OCI-LY3 (cell line): ENCODE results near the gene AGAP1.

Source experiments
- H2AFZ ChIP-seq: fragments of 200-600, 300-600 bp; shearing (Covaris generic); 2 replicates; pipeline ENCODE4 v1.6.0; 2014; ENCODE audit warnings: antibody characterized with exemption, low read depth, low read length
- H3K27ac ChIP-seq: fragments of 200-600, 300-600 bp; sonication (generic); 2 replicates; pipeline ENCODE4 v1.5.1; 2014; ENCODE audit warnings: mild to moderate bottlenecking, low read length, moderate library complexity, mixed read lengths
- H3K27me3 ChIP-seq: fragments of 200-600, 300-600 bp; sonication (generic); 2 replicates; pipeline ENCODE4 v1.6.1; 2014; ENCODE audit warnings: low read depth, low read length, mixed read lengths
- H3K36me3 ChIP-seq: fragments of 200-600, 300-600 bp; sonication (generic); replicated peaks from 2 replicates; pipeline ENCODE3; 2014; ENCODE audit warnings: low read depth, low read length, mixed read lengths
- H3K4me1 ChIP-seq: fragments of 300-600, 200-600 bp; sonication (generic); 2 replicates; pipeline ENCODE4 v1.6.1; 2014; ENCODE audit warnings: low read length, mixed read lengths
- H3K4me2 ChIP-seq: fragments of 200-600, 300-600 bp; sonication (generic); 2 replicates; pipeline ENCODE4 v1.6.1; 2014; ENCODE audit warnings: low read length, mixed read lengths
- H3K4me3 ChIP-seq: fragments of 300-600, 200-600 bp; sonication (generic); 2 replicates; pipeline ENCODE4 v1.5.1; 2014; ENCODE audit warnings: antibody characterized with exemption, mild to moderate bottlenecking, low read length, moderate library complexity
- H3K79me2 ChIP-seq: fragments of 300-600, 200-600 bp; shearing (Covaris generic); 2 replicates; pipeline ENCODE4 v1.6.1; 2014; ENCODE audit warnings: mild to moderate bottlenecking, low read length, mixed read lengths
- H3K9ac ChIP-seq: fragments of 300-600, 200-600 bp; shearing (Covaris generic); 2 replicates; pipeline ENCODE4 v1.6.0; 2014; ENCODE audit warnings: mild to moderate bottlenecking, low read length, moderate library complexity
- H3K9me3 ChIP-seq: fragments of 200-600, 300-600 bp; shearing (Covaris generic); 2 replicates; pipeline ENCODE4 v1.6.1; 2014; ENCODE audit warnings: low read length, mixed read lengths; ENCODE audit not compliant: insufficient read depth
- H4K20me1 ChIP-seq: fragments of 200-600, 300-600 bp; sonication (generic); 2 replicates; pipeline ENCODE4 v1.6.1; 2016; ENCODE audit warnings: low read length, mixed read lengths; ENCODE audit not compliant: insufficient read depth
- EZH2phosphoT487 ChIP-seq: fragments of 200-600 bp; shearing (Covaris generic); IDR thresholded peaks from 2 replicates; pipeline ENCODE4 v1.6.1; 2018; ENCODE audit warnings: antibody characterized with exemption, mixed run types, low read depth
- TF ChIP-seq, protein P1 (sequence below): fragments of 200-600, 300-600 bp; sonication (generic); IDR thresholded peaks from 2 replicates; pipeline ENCODE4 v1.5.1; 2014; ENCODE audit warnings: antibody characterized with exemption, low read length, low read depth

The AGAP1 gene

GRCh38 chr2:235550378-235550760 is 56.5 kb downstream of the AGAP1 start:
- no peaks in the 10 kb centered on the region for H3K27me3 ChIP-seq
- no peak overlapping the region for H3K9ac ChIP-seq
- H3K79me2 ChIP-seq: no peaks in the 10 kb centered on the region
- no peak overlapping the region for H3K4me2 ChIP-seq
- H3K4me3 ChIP-seq: no peak overlapping the region
- H3K36me3 ChIP-seq: no peaks in the 10 kb centered on the region
- H3K9me3 ChIP-seq: no peaks in the 10 kb centered on the region
- no peak overlapping the region for H2AFZ ChIP-seq
- TF ChIP-seq, protein P1, sequence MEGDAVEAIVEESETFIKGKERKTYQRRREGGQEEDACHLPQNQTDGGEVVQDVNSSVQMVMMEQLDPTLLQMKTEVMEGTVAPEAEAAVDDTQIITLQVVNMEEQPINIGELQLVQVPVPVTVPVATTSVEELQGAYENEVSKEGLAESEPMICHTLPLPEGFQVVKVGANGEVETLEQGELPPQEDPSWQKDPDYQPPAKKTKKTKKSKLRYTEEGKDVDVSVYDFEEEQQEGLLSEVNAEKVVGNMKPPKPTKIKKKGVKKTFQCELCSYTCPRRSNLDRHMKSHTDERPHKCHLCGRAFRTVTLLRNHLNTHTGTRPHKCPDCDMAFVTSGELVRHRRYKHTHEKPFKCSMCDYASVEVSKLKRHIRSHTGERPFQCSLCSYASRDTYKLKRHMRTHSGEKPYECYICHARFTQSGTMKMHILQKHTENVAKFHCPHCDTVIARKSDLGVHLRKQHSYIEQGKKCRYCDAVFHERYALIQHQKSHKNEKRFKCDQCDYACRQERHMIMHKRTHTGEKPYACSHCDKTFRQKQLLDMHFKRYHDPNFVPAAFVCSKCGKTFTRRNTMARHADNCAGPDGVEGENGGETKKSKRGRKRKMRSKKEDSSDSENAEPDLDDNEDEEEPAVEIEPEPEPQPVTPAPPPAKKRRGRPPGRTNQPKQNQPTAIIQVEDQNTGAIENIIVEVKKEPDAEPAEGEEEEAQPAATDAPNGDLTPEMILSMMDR: no peak
- no peak for TF ChIP-seq EZH2phosphoT487
- H3K4me1 ChIP-seq: no peaks in the 10 kb centered on the region
- no peak overlapping the region for H3K27ac ChIP-seq
- no peaks in the 10 kb centered on the region for H4K20me1 ChIP-seq

- Histone ChIP-seq H3K9me3 (no peaks in the 10 kb centered on the region), H4K20me1 (no peaks in the 10 kb centered on the region)
Observed at GRCh38 chr2:235550946-235551345, 57.1 kb downstream of the AGAP1 start.

GRCh38 chr2:235551965-235552364 is 58.1 kb downstream of the AGAP1 start:
- no peaks in the 10 kb centered on the region for H3K4me1 ChIP-seq
- no peak overlapping the region for H3K4me2 ChIP-seq
- H3K9me3 ChIP-seq: no peaks in the 10 kb centered on the region
- H3K4me3 ChIP-seq: no peak overlapping the region
- H3K27me3 ChIP-seq: no peaks in the 10 kb centered on the region
- H3K79me2 ChIP-seq: no peaks in the 10 kb centered on the region
- TF ChIP-seq, protein P1: no peak
- no peak for TF ChIP-seq EZH2phosphoT487
- no peaks in the 10 kb centered on the region for H3K36me3 ChIP-seq
- no peak overlapping the region for H3K27ac ChIP-seq
- H2AFZ ChIP-seq: no peak overlapping the region
- no peaks in the 10 kb centered on the region for H4K20me1 ChIP-seq
- H3K9ac ChIP-seq: no peak overlapping the region

More at GRCh38 chr2:235550946-235551345, 57.1 kb downstream of the AGAP1 start:
- Histone ChIP-seq H3K4me2 (no peak overlapping the region), H3K4me3 (no peak overlapping the region), H3K9ac (no peak overlapping the region), H3K4me1 (no peaks in the 10 kb centered on the region), H3K79me2 (no peaks in the 10 kb centered on the region), H3K27ac (no peak overlapping the region), H3K36me3 (no peaks in the 10 kb centered on the region), H2AFZ (no peak overlapping the region), H3K27me3 (no peaks in the 10 kb centered on the region)
- no peak for TF ChIP-seq EZH2phosphoT487
- TF ChIP-seq, protein P1: no peak

DNA sequence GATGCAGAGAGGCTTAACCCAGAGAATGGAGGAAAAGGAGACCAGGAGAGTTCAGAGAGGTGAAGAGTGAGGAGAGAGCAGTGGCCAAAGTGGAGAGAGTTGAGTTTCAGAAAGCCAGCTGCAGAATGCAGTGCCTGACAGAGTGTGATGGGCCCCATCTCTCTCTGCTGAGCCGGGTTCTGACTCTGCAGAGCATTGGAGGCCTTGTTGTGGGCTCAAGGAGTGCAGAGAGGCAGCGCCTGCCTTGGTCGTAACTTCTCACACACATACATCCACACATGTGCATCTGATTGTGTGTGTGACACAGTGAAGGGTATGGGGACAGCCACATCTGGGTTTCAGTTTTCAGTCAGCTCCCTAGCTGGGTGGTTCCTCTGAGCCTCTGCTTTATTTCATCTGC is 58.8 kb downstream of the AGAP1 start:
- H3K4me2 ChIP-seq: no peak overlapping the region
- H3K27ac ChIP-seq: no peak overlapping the region
- no peaks in the 10 kb centered on the region for H3K4me1 ChIP-seq
- no peaks in the 10 kb centered on the region for H3K79me2 ChIP-seq
- TF ChIP-seq, protein P1: no peak
- no peak for TF ChIP-seq EZH2phosphoT487
- H4K20me1 ChIP-seq: no peaks in the 10 kb centered on the region
- H3K36me3 ChIP-seq: no peaks in the 10 kb centered on the region
- no peak overlapping the region for H2AFZ ChIP-seq
- no peak overlapping the region for H3K4me3 ChIP-seq
- H3K9ac ChIP-seq: no peak overlapping the region
- no peaks in the 10 kb centered on the region for H3K9me3 ChIP-seq
- H3K27me3 ChIP-seq: no peaks in the 10 kb centered on the region
